Neural cell (in vitro differentiated cells): ENCODE data around the gene CXorf51A. TPM values are rescaled to one million over a fixed set of nuclear protein-coding genes. Genes with fewer than 3 reads are reported as not detected.
"Not testable (repeated sequence)": the region's sequence is repeated elsewhere in the genome, so short reads cannot be mapped to it uniquely, and the experiment has no call there.

Source experiments
- H2AFZ ChIP-seq: fragments of 200-600, 300-800 bp; sonication (generic), shearing (Covaris generic); 2 replicates; pipeline ENCODE4 v1.6.0; 2014; ENCODE audit warnings: low read depth, mild to moderate bottlenecking, antibody characterized with exemption, low read length, moderate library complexity
- H3F3A ChIP-seq: fragments of 200-600 bp; shearing (Covaris generic); 2 replicates; pipeline ENCODE4 v1.6.1; 2016; ENCODE audit warnings: mild to moderate bottlenecking, moderate library complexity, mixed read lengths, antibody characterized with exemption, low read length; ENCODE audit not compliant: insufficient read depth, poor library complexity, severe bottlenecking
- H3K27ac ChIP-seq: fragments of 200-600, 300-800 bp; sonication (generic), shearing (Covaris generic); 2 replicates; pipeline ENCODE4 v1.5.1; 2014; ENCODE audit warnings: mild to moderate bottlenecking, low read length, moderate library complexity
- H3K27me3 ChIP-seq: fragments of 300-800, 200-600 bp; sonication (generic), shearing (Covaris generic); 2 replicates; pipeline ENCODE4 v1.6.0; 2014; ENCODE audit warnings: mild to moderate bottlenecking, low read depth, low read length, moderate library complexity; ENCODE audit not compliant: insufficient read depth
- H3K36me3 ChIP-seq: fragments of 300-800, 200-600 bp; sonication (generic), shearing (Covaris generic); 2 replicates; pipeline ENCODE4 v1.5.1; 2014; ENCODE audit warnings: mild to moderate bottlenecking, antibody characterized with exemption, low read length, moderate library complexity; ENCODE audit not compliant: insufficient read depth
- H3K4me2 ChIP-seq: fragments of 300-800, 200-600 bp; sonication (generic), shearing (Covaris generic); 2 replicates; pipeline ENCODE4 v1.6.0; 2014; ENCODE audit warnings: mild to moderate bottlenecking, low read length
- H3K4me3 ChIP-seq: fragments of 300-800, 200-600 bp; sonication (generic), shearing (Covaris generic); 2 replicates; pipeline ENCODE4 v1.5.1; 2014; ENCODE audit warnings: mild to moderate bottlenecking, low read length, moderate library complexity
- H3K79me2 ChIP-seq: fragments of 200-600 bp; shearing (Covaris generic); replicated peaks from 2 replicates; pipeline ENCODE4 v1.6.0; 2014; ENCODE audit warnings: mild to moderate bottlenecking, low read length, moderate library complexity; ENCODE audit not compliant: insufficient read depth
- H3K9ac ChIP-seq: fragments of 300-800, 200-600 bp; sonication (generic), shearing (Covaris generic); 2 replicates; pipeline ENCODE4 v1.6.1; 2016; ENCODE audit warnings: mild to moderate bottlenecking, low read length, mixed read lengths
- H3K9me2 ChIP-seq: fragments of 200-600 bp; shearing (Covaris generic); 2 replicates; pipeline ENCODE4 v1.6.1; 2016; ENCODE audit warnings: mild to moderate bottlenecking, low read length, mixed read lengths; ENCODE audit not compliant: insufficient read depth
- H3K9me3 ChIP-seq: fragments of 200-600, 300-800 bp; sonication (generic), shearing (Covaris generic); 2 replicates; pipeline ENCODE4 v1.6.1; 2016; ENCODE audit warnings: mild to moderate bottlenecking, mixed run types, low read length, moderate library complexity, mixed read lengths
- H4K20me1 ChIP-seq: fragments of 200-600 bp; shearing (Covaris generic); 2 replicates; pipeline ENCODE4 v1.6.1; 2016; ENCODE audit warnings: mild to moderate bottlenecking, mixed run types; ENCODE audit not compliant: insufficient read depth
- EP300 ChIP-seq: fragments of 450-650 bp; conservative IDR thresholded peaks from 2 replicates; pipeline ENCODE4 v1.6.1; 2014; ENCODE audit warnings: antibody characterized with exemption, mild to moderate bottlenecking, moderate library complexity; ENCODE audit not compliant: poor library complexity, severe bottlenecking
- EZH2 ChIP-seq: fragments of 200-600, 300-800 bp; shearing (Covaris generic), sonication (generic); IDR thresholded peaks from 2 replicates; pipeline ENCODE4 v1.6.1; 2014; ENCODE audit warnings: antibody characterized with exemption, low read length, borderline replicate concordance, mild to moderate bottlenecking; ENCODE audit not compliant: insufficient read depth, poor library complexity, severe bottlenecking
- MXI1 ChIP-seq: fragments of 450-650 bp; conservative IDR thresholded peaks from 2 replicates; pipeline ENCODE4 v1.6.1; 2014; ENCODE audit warnings: antibody characterized with exemption, mild to moderate bottlenecking; ENCODE audit not compliant: poor library complexity, severe bottlenecking
- POLR2AphosphoS5 ChIP-seq: IDR thresholded peaks from 2 replicates; pipeline ENCODE4 v1.6.1; 2012
- RAD21 ChIP-seq: fragments of 450-650 bp; conservative IDR thresholded peaks from 2 replicates; pipeline ENCODE4 v1.6.1; 2014; ENCODE audit warnings: antibody characterized with exemption, mild to moderate bottlenecking, moderate library complexity
- REST ChIP-seq: IDR thresholded peaks from 2 replicates; pipeline ENCODE4 v1.6.1; 2012; ENCODE audit warnings: borderline replicate concordance
- SMC3 ChIP-seq: fragments of 450-650 bp; conservative IDR thresholded peaks from 2 replicates; pipeline ENCODE4 v1.6.1; 2014; ENCODE audit warnings: antibody characterized with exemption, mild to moderate bottlenecking, moderate library complexity; ENCODE audit not compliant: poor library complexity
- TAF1 ChIP-seq: IDR thresholded peaks from 2 replicates; pipeline ENCODE4 v1.6.1; 2012; ENCODE audit warnings: low read depth
- polyA minus RNA-seq: library from RNA; depleted of rRNA, polyadenylated mRNA; stranded (reverse); fragments of >200 nt; gene quantifications from 2 replicates; pipeline ENCODE4 v1.2.3, GENCODE V29; 2014
- polyA plus RNA-seq: library from polyadenylated mRNA; depleted of rRNA; stranded (reverse); fragments of >200 nt; gene quantifications from 2 replicates; pipeline ENCODE4 v1.2.3, GENCODE V29; 2014
- TF ChIP-seq, protein P1 (sequence below): fragments of 450-650 bp; IDR thresholded peaks from 2 replicates; pipeline ENCODE4 v1.5.1; 2014; ENCODE audit warnings: antibody characterized with exemption, mild to moderate bottlenecking, moderate library complexity; ENCODE audit not compliant: poor library complexity, severe bottlenecking

Gene CXorf51A
- not detected in 2 replicates for polyA plus RNA-seq
- polyA minus RNA-seq: not detected in 2 replicates

DNA sequence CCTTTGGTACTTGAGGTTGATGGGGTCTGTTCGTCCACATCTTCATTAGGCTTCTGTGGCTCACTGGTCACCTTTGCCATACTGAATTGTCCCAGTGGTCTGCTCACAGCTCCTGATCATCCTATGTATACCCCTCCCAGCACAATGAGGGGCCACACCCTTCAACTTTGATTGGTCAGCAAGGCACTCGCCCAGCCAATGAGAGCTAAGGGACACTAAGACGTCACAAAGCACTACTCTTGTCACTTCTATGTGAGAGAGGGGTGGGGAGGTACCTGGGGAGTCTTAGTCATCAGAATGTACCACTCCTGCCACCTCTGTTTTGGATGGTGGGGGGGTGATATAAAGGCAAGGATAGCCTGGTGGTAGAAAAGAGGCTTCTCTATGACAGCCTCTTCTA, at the start of gene CXorf51A:
Gene CXorf51A (minus strand): TSS at position 101 of the 400 bp plus-strand sequence. CDS start 21 bp downstream, at position 80.
- H3K4me2 ChIP-seq, H3K36me3 ChIP-seq, H4K20me1 ChIP-seq, H2AFZ ChIP-seq, H3K27ac ChIP-seq, H3K4me3 ChIP-seq, H3K79me2 ChIP-seq, H3F3A ChIP-seq, H3K9me3 ChIP-seq, H3K9me2 ChIP-seq, H3K27me3 ChIP-seq, H3K9ac ChIP-seq: not testable (repeated sequence)

DNA sequence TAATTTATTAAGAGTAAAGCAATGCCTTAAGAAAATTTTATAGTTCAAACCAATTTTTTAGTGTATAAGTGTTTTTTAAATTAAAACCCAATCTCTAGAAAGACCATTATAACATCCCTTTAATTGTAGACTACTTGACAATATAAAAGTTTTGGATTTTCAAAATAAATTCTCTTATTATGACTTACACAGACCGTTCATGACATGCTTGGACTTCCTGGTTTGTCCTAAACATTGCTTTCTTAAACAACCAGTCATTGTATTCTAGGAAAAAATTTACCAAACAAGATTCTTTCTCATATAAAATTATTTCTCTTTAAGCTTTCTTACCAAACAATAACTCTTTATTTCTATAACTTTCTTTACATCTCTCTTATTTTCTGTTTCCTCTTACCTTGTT, 49.0 kb upstream of the CXorf51A start:
- Histone ChIP-seq H3K4me2 (no peak overlapping the region), H3K36me3 (no peaks in the 10 kb centered on the region), H3K9me3 (no peaks in the 10 kb centered on the region), H3K4me3 (no peak overlapping the region), H2AFZ (no peak overlapping the region), H3K9me2 (no peaks in the 10 kb centered on the region), H4K20me1 (no peaks in the 10 kb centered on the region), H3K79me2 (no peaks in the 10 kb centered on the region), H3K9ac (no peak overlapping the region), H3F3A (no peaks in the 10 kb centered on the region), H3K27ac (no peak overlapping the region), H3K27me3 (no peaks in the 10 kb centered on the region)
- no peak for TF ChIP-seq SMC3
- TF ChIP-seq RAD21: no peak
- TF ChIP-seq MXI1: no peak
- no peak for TF ChIP-seq EZH2
- TF ChIP-seq, protein P1, sequence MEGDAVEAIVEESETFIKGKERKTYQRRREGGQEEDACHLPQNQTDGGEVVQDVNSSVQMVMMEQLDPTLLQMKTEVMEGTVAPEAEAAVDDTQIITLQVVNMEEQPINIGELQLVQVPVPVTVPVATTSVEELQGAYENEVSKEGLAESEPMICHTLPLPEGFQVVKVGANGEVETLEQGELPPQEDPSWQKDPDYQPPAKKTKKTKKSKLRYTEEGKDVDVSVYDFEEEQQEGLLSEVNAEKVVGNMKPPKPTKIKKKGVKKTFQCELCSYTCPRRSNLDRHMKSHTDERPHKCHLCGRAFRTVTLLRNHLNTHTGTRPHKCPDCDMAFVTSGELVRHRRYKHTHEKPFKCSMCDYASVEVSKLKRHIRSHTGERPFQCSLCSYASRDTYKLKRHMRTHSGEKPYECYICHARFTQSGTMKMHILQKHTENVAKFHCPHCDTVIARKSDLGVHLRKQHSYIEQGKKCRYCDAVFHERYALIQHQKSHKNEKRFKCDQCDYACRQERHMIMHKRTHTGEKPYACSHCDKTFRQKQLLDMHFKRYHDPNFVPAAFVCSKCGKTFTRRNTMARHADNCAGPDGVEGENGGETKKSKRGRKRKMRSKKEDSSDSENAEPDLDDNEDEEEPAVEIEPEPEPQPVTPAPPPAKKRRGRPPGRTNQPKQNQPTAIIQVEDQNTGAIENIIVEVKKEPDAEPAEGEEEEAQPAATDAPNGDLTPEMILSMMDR: no peak
- no peak for TF ChIP-seq POLR2AphosphoS5
- TF ChIP-seq EP300: no peak
- TF ChIP-seq REST: no peak
- TF ChIP-seq TAF1: no peak

DNA sequence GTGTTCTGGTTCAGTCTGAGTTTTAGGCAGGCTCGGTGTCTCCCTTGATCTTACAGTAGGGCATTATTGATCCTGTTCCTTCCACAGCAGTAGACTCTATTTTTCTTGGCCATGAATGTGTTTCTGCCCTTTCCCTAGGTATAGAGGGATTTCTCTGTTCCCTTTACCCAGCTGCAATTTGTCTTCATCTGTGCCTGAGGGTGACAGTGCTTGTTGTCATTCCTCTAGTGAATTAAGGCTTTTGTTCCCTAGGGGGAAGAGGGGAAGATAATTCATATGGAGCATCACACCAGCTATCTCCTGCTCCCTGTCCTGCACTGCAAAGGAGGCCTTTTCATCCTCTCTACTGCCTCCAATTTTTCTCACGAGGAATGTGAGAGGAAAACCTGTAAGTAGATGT, 39.7 kb upstream of the CXorf51A start:
- no peaks in the 10 kb centered on the region for H3K9me3 ChIP-seq
- H3F3A ChIP-seq: no peaks in the 10 kb centered on the region
- no peak overlapping the region for H3K27ac ChIP-seq
- no peak overlapping the region for H3K4me2 ChIP-seq
- no peaks in the 10 kb centered on the region for H3K79me2 ChIP-seq
- no peaks in the 10 kb centered on the region for H3K36me3 ChIP-seq
- no peak overlapping the region for H3K9ac ChIP-seq
- no peaks in the 10 kb centered on the region for H4K20me1 ChIP-seq
- H3K9me2 ChIP-seq: no peaks in the 10 kb centered on the region
- no peaks in the 10 kb centered on the region for H3K27me3 ChIP-seq
- H2AFZ ChIP-seq: no peak overlapping the region
- H3K4me3 ChIP-seq: no peak overlapping the region
- TF ChIP-seq MXI1 (no peak), REST (no peak), POLR2AphosphoS5 (no peak), SMC3 (no peak), TAF1 (no peak)
- TF ChIP-seq, protein P1: no peak
